GM19468 (cell line): ENCODE data around the gene ARL6IP5.

Experiments
- ATAC-seq: cut with Tn5 transposase; IDR thresholded peaks from one replicate; pipeline ENCODE4 v1.9.1; 2021; ENCODE audit warnings: mild to moderate bottlenecking, moderate library complexity, moderate number of reproducible peaks; ENCODE audit not compliant: unreplicated experiment; ENCODE audit errors: extremely low read depth

Gene ARL6IP5

GRCh38 chr3:69145688-69146087, 61.0 kb downstream of the ARL6IP5 start:
- no peak for ATAC-seq

DNA sequence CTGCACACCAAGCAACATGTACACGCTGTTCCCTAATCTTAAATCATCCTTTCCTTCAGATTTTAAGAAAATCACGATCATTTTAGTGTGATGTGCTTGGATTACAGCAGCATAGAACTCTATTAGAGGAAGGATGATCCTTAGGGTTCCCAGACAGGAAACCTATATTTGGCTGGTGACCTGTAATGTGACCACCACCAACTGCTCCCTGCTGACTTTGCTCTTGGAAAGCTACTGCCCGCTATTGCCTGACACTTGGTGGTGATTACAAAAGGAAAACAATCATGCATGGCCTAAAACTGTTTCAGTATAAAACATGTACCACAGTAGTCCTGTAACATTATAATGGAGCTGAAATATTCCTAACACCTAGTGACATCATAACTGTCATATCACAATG, 64.8 kb downstream of the ARL6IP5 start:
- ATAC-seq = no peak
